Thoracic aorta (tissue), 2 donors: ENCODE measurements around the gene SLC6A3. TPM values are rescaled to one million over a fixed set of nuclear protein-coding genes. Genes with fewer than 3 reads are reported as not detected.

Experiments
- ATAC-seq: fragments of 150-250 bp; one replicate; pipeline ENCODE4 v1.8.0; 2017; ENCODE audit warnings: low read depth; ENCODE audit not compliant: insufficient number of reproducible peaks, low FRiP score
- DNase-seq: peaks from one replicate; pipeline ENCODE4 v3.0.0-alpha.2; 2020; ENCODE audit warnings: low spot score
- H3K27ac ChIP-seq, 2 donors: fragments of 200-600 bp; sonication (generic); 1 replicate in 1 of 2; 2 replicates in 1 of 2; pipeline ENCODE4 v1.5.1; 2016; ENCODE audit warnings: mild to moderate bottlenecking in 2 of 2, moderate library complexity in 2 of 2
- H3K27me3 ChIP-seq: fragments of 200-600 bp; sonication (generic); replicated peaks from 2 replicates; pipeline ENCODE4 v1.6.0; 2016; ENCODE audit warnings: mild to moderate bottlenecking; ENCODE audit not compliant: insufficient read depth
- H3K36me3 ChIP-seq: fragments of 200-600 bp; sonication (generic); one replicate; pipeline ENCODE4 v1.5.1; 2016
- H3K4me1 ChIP-seq, 2 donors: fragments of 200-600 bp; sonication (generic); 1 replicate in 1 of 2; 2 replicates in 1 of 2; pipeline versions ENCODE4 v1.5.1 to v1.6.0; 2016; ENCODE audit warnings: low read depth in 2 of 2, mild to moderate bottlenecking in 1 of 2; ENCODE audit not compliant: control insufficient read depth in 1 of 2
- H3K4me3 ChIP-seq: fragments of 200-600 bp; sonication (generic); 2 replicates; pipeline ENCODE4 v1.5.1; 2016; ENCODE audit warnings: mild to moderate bottlenecking
- H3K9me3 ChIP-seq: fragments of 200-600 bp; sonication (generic); 2 replicates; pipeline ENCODE4 v1.5.1; 2016
- total RNA-seq, 2 donors: library from RNA; depleted of rRNA; stranded (reverse); fragments of >200 nt; gene quantifications; one replicate each; pipeline versions ENCODE4 v1.1.0 to v1.2.3, GENCODE V29; 2016
- TF ChIP-seq, protein P1 (sequence below): fragments of 200-600 bp; sonication (generic); IDR thresholded peaks from one replicate; pipeline ENCODE4 v1.5.1; 2019; ENCODE audit warnings: antibody characterized with exemption

SLC6A3 gene
- total RNA-seq: under 1 TPM in 1 of 2 donors, not detected in 1; 0.14 TPM

DNA sequence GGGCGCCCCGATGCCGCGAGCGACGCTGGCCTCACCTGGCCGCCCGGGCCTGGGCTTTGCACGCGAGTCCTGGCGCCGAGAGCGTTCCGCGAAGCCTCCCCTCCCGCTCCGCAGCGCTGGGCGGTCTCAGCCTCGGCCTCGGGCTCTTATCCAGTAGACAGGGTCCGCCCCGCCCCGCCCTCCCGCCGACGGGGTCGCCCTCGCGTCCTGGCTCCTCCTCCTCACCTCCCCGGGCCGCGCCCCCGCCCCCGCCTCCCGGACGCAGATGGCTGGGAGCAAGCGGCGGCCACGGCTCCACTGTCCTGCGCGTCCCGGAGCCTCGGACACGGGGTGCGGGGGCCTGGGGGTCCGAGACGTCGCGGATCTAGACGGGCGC is at the start of gene SLC6A3:
TSS of gene SLC6A3 (minus strand) at position 128 of the 376 bp plus-strand sequence. CDS start 2,243 bp downstream, outside the sequence.
- H3K27ac ChIP-seq: no peak within 1 kb of the TSS
- peaks cover 7% of the 10 kb centered on the region for H3K27me3 ChIP-seq
- H3K4me3 ChIP-seq: peak within 1 kb of the TSS; percentile 35
- no peaks in the 10 kb centered on the region for H3K36me3 ChIP-seq
- peaks cover 0 to 11% of the 10 kb centered on the region in 2 donors for H3K4me1 ChIP-seq
- ATAC-seq (no peak), DNase-seq (no peak)
- TF ChIP-seq, protein P1, sequence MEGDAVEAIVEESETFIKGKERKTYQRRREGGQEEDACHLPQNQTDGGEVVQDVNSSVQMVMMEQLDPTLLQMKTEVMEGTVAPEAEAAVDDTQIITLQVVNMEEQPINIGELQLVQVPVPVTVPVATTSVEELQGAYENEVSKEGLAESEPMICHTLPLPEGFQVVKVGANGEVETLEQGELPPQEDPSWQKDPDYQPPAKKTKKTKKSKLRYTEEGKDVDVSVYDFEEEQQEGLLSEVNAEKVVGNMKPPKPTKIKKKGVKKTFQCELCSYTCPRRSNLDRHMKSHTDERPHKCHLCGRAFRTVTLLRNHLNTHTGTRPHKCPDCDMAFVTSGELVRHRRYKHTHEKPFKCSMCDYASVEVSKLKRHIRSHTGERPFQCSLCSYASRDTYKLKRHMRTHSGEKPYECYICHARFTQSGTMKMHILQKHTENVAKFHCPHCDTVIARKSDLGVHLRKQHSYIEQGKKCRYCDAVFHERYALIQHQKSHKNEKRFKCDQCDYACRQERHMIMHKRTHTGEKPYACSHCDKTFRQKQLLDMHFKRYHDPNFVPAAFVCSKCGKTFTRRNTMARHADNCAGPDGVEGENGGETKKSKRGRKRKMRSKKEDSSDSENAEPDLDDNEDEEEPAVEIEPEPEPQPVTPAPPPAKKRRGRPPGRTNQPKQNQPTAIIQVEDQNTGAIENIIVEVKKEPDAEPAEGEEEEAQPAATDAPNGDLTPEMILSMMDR: no peak
- H3K9me3 ChIP-seq: no peaks in the 10 kb centered on the region

DNA sequence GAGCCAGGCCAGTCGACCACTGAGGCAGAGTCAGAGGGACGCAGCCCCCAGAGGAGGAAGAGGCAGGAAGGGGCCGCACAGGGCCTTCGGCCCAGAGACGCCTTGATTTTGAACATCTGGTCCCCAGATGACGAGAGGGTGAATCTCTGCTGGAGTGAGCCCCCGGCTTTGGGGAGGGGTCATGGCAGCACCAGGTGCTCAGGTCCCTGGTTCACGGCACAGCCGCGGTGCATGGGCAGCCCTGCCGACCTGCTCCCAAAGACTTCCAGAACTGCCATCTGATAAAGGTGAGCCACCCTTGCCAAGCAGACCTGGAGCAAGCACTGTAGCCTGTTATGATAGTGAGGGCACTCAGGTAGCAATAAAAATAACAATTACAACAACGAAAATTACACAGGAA is 48.7 kb upstream of the SLC6A3 start:
- H3K27ac ChIP-seq: no peak overlapping the region
- DNase-seq (no peak), ATAC-seq (no peak)
- TF ChIP-seq, protein P1: no peak
- no peaks in the 10 kb centered on the region for H3K9me3 ChIP-seq
- peaks cover 16% of the 10 kb centered on the region for H3K36me3 ChIP-seq
- no peaks in the 10 kb centered on the region for H3K27me3 ChIP-seq
- no peak overlapping the region for H3K4me3 ChIP-seq
- peaks cover 0 to 12% of the 10 kb centered on the region in 2 donors for H3K4me1 ChIP-seq

DNA sequence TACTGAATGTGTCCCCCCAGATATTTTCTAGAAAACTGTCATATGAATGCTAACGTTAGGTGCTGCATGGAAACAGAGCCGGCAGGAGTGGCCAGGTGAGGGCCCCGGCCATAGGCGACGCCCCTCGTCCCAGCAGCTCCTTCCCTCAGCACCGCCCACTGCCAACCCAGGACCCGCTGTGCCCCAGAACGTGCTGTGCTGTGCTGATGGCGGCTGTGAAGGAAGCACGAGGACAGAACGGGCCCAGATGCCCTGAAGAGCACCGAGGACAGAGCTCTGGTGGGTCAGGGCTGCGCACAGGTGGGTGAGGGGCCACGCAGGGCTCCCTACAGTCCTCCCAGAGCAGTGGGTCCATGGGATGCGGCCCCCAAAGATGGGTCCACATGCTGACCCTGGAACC is 48.2 kb upstream of the SLC6A3 start:
- Histone ChIP-seq H3K27ac (no peak overlapping the region), H3K4me3 (no peak overlapping the region), H3K9me3 (no peaks in the 10 kb centered on the region), H3K4me1 (peaks cover 0 to 12% of the 10 kb centered on the region in 2 donors), H3K27me3 (no peaks in the 10 kb centered on the region), H3K36me3 (peaks cover 17% of the 10 kb centered on the region)
- DNase-seq (no peak), ATAC-seq (no peak)
- TF ChIP-seq, protein P1: no peak

DNA sequence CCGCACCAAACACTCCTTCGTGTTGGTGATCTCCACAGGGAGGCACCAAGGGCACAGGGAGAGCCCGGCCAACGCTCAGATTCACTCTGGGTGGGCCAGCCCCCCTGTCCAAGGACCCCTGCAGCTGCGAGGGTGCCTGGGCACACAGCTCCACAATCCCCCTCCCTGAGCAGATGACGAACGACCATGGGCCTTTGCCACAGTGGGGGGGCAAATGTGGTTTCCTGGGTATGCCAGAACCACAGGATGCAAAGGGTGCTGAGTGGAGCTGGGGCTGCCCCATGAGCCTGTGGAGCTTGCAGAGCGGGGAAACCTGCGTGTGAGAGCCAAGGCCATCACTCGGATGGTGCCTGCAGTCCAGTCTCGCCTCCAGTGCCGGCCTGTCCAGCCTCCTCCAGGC is 47.5 kb upstream of the SLC6A3 start:
- Histone ChIP-seq H3K27ac (no peak overlapping the region), H3K27me3 (no peaks in the 10 kb centered on the region), H3K4me1 (peaks cover 0 to 10% of the 10 kb centered on the region in 2 donors), H3K36me3 (peaks cover 19% of the 10 kb centered on the region), H3K9me3 (no peaks in the 10 kb centered on the region), H3K4me3 (no peak overlapping the region)
- DNase-seq: no peak
- TF ChIP-seq, protein P1: no peak
- ATAC-seq: no peak

DNA sequence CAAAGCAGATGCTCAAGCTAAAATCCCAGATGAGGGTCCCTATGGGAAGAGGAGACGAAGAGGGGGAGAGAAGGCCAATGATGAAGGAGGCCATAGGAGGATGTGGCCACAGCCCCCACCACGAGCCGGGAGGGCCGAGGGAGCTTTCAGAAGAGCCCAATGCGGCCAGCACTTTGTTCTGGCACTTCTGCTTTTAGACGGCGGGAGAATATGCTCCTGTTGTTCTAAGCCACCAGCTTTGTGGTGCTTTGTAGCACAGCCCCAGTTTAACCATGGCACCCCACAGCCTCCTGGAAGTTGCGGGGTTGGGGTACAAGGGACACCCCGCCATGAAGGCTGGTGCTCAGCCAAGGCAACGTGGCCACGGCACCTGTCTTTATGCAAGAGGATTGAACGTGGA is 45.1 kb upstream of the SLC6A3 start:
- H3K27ac ChIP-seq: no peak overlapping the region
- no peak for DNase-seq
- TF ChIP-seq, protein P1: no peak
- no peak for ATAC-seq
- H3K27me3 ChIP-seq: no peaks in the 10 kb centered on the region
- no peaks in the 10 kb centered on the region for H3K4me1 ChIP-seq
- no peaks in the 10 kb centered on the region for H3K9me3 ChIP-seq
- H3K4me3 ChIP-seq: no peak overlapping the region
- peaks cover 27% of the 10 kb centered on the region for H3K36me3 ChIP-seq
